GM12891 (cell line): Measurements from ENCODE around the gene TMEM218.

ENCODE experiments used
- POLR2A ChIP-seq: IDR thresholded peaks from 2 replicates; pipeline ENCODE4 v1.6.1; 2011; ENCODE audit warnings: low read depth, low read length, control low read depth
- POLR2AphosphoS5 ChIP-seq: IDR thresholded peaks from 2 replicates; pipeline ENCODE4 v1.6.1; 2011; ENCODE audit warnings: low read depth, low read length, control low read depth

DNA sequence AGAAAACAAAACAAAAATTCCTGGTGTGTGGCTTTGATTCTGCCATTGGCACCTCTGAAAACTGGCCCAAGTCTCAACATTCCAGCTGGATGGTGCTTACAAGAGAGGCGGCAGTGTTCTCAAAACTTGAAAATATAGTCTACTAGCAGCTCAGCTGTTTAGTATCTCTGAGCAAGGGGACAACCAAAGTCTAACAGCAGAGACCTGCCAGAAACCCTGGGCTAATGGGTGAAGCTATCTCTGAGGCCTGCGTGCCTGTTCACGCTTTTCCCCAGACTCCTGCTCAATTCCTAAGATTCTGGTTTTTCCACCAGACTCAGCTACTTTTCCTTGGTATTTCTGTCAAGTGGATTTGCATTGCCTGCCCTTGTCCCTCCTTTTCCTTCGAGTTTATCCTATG lies 17.9 kb downstream of the TMEM218 start:
- no peak for TF ChIP-seq POLR2A
- TF ChIP-seq POLR2AphosphoS5 = no peak
